Testis (tissue), 2 donors: Measurements from ENCODE around the gene HOXA7.

Experiments
- CTCF ChIP-seq, 3 experiments: fragments of 450-650 bp in 2 of 3; fragments of 200-600 bp in 1 of 3; sonication (generic) in 1 of 3; IDR thresholded peaks; one replicate each; pipeline ENCODE4 v1.5.1; 2016 to 2019; ENCODE audit warnings: antibody characterized with exemption in 3 of 3, mild to moderate bottlenecking in 2 of 3, moderate library complexity in 1 of 3
- POLR2A ChIP-seq: fragments of 450-650 bp; IDR thresholded peaks from one replicate; pipeline ENCODE4 v1.6.1; 2017; ENCODE audit warnings: antibody characterized with exemption, mild to moderate bottlenecking, moderate library complexity

- TF ChIP-seq CTCF (IDR thresholded peaks at IDR 0.05) (no peak), POLR2A (no peak)
Observed at GRCh38 chr7:27145165-27145913, 11.1 kb downstream of the HOXA7 start.
